IPS-15b (cell line): ENCODE data around the gene SLC6A5.
A peak's percentile ranks its signal among the peaks of the same experiment; 100 is the strongest.

Experiments used
- H3K27me3 ChIP-seq: one replicate; pipeline ENCODE4 v1.6.1; 2013; ENCODE audit warnings: low read length; ENCODE audit not compliant: control insufficient read depth, insufficient read depth
- H3K36me3 ChIP-seq: one replicate; pipeline ENCODE4 v1.6.1; 2013; ENCODE audit warnings: low read length; ENCODE audit not compliant: control insufficient read depth, insufficient read depth
- H3K4me1 ChIP-seq: one replicate; pipeline ENCODE4 v1.6.1; 2013; ENCODE audit warnings: mild to moderate bottlenecking, low read length; ENCODE audit not compliant: control insufficient read depth, insufficient read depth
- H3K4me3 ChIP-seq: one replicate; pipeline ENCODE4 v1.5.1; 2013; ENCODE audit warnings: low read depth, low read length
- H3K9ac ChIP-seq: one replicate; pipeline ENCODE4 v1.6.1; 2013; ENCODE audit warnings: low read depth, mild to moderate bottlenecking, low read length
- H3K9me3 ChIP-seq: one replicate; pipeline ENCODE4 v1.6.1; 2013; ENCODE audit warnings: mild to moderate bottlenecking, low read length; ENCODE audit not compliant: control insufficient read depth, insufficient read depth

SLC6A5 gene

GRCh38 chr11:20661445-20661844 lies 62.0 kb downstream of the SLC6A5 start:
- Histone ChIP-seq H3K27me3 (peaks cover 25% of the 10 kb centered on the region), H3K36me3 (no peaks in the 10 kb centered on the region), H3K9me3 (no peaks in the 10 kb centered on the region), H3K9ac (no peak overlapping the region), H3K4me1 (peaks cover 3% of the 10 kb centered on the region), H3K4me3 (no peak overlapping the region)

DNA sequence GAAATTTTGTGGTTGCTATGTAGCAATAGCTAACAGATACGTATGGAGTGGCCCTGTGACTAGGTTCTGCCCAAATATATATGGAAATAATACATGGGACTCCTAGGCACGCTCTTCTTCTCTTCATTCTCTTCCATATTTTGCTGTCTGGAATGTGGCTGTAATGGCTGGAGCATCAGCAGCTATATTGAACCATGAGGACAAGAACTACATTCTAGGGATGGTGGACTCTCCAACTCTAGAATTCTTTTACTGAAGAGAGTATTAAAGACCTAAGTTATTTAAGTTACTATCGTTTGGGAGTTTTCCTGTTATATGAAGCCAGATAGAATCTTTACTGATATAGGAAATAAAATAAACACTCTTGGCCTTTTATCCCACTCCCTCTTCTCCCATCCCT lies 62.4 kb downstream of the SLC6A5 start:
- no peak overlapping the region for H3K9ac ChIP-seq
- H3K4me3 ChIP-seq: no peak overlapping the region
- H3K9me3 ChIP-seq: no peaks in the 10 kb centered on the region
- H3K36me3 ChIP-seq: no peaks in the 10 kb centered on the region
- H3K4me1 ChIP-seq: peaks cover 3% of the 10 kb centered on the region
- peaks cover 29% of the 10 kb centered on the region for H3K27me3 ChIP-seq

GRCh38 chr11:20668131-20668809 lies 68.9 kb downstream of the SLC6A5 start:
- peak overlapping the region; percentile 69 for H3K4me3 ChIP-seq

GRCh38 chr11:20668844-20669819 lies 69.7 kb downstream of the SLC6A5 start, which contains the start of gene NELL1:
Gene NELL1, plus strand, starts transcription at chr11:20669586.
- Histone ChIP-seq H3K4me1 (peaks cover 19% of the 10 kb centered on the region), H3K9me3 (no peaks in the 10 kb centered on the region), H3K4me3 (peak within 1 kb of the TSS; percentile 69), H3K36me3 (no peaks in the 10 kb centered on the region), H3K9ac (no peak within 1 kb of the TSS), H3K27me3 (peaks cover 85% of the 10 kb centered on the region)

More at GRCh38 chr11:20668131-20668809, 68.9 kb downstream of the SLC6A5 start:
- peaks cover 19% of the 10 kb centered on the region for H3K4me1 ChIP-seq
- H3K27me3 ChIP-seq: peaks cover 87% of the 10 kb centered on the region
- no peaks in the 10 kb centered on the region for H3K9me3 ChIP-seq
- H3K9ac ChIP-seq: no peak overlapping the region
- H3K36me3 ChIP-seq: no peaks in the 10 kb centered on the region

GRCh38 chr11:20669820-20670684 lies 70.6 kb downstream of the SLC6A5 start:
- H3K36me3 ChIP-seq: no peaks in the 10 kb centered on the region
- H3K9ac ChIP-seq: no peak overlapping the region
- H3K27me3 ChIP-seq: peaks cover 83% of the 10 kb centered on the region
- H3K4me3 ChIP-seq: peak overlapping the region; percentile 64
- no peaks in the 10 kb centered on the region for H3K9me3 ChIP-seq
- H3K4me1 ChIP-seq: peaks cover 19% of the 10 kb centered on the region

- peaks cover 74% of the 10 kb centered on the region for H3K27me3 ChIP-seq
- H3K4me1 ChIP-seq: peaks cover 19% of the 10 kb centered on the region
- no peaks in the 10 kb centered on the region for H3K9me3 ChIP-seq
- H3K4me3 ChIP-seq: peak overlapping the region; percentile 64
- no peak overlapping the region for H3K9ac ChIP-seq
- no peaks in the 10 kb centered on the region for H3K36me3 ChIP-seq
These were observed 71.6 kb downstream of the SLC6A5 start for GRCh38 chr11:20670932-20671403.

GRCh38 chr11:20671856-20672546 lies 72.6 kb downstream of the SLC6A5 start:
- Histone ChIP-seq H3K4me1 (peaks cover 19% of the 10 kb centered on the region), H3K9me3 (no peaks in the 10 kb centered on the region), H3K27me3 (peaks cover 66% of the 10 kb centered on the region), H3K9ac (no peak overlapping the region), H3K4me3 (no peak overlapping the region), H3K36me3 (no peaks in the 10 kb centered on the region)

DNA sequence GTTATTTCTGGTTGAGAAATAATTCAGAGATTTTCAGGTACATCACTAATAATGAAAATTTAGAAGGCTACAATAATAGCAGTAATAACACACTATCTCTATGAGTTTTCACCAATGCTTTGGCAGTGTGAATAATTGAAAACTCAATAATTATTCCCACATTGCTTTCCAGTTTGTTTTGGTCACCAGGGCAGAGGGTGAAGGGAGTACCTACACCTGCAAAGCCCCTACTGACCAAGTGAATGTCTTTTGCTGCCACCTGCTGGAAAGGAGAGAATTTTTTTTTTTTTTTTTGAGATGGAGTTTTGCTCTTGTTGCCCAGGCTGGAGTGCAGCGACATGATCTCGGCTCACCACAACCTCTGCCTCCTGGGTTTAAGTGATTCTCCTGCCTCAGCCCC lies 73.2 kb downstream of the SLC6A5 start:
- Histone ChIP-seq H3K27me3 (peaks cover 60% of the 10 kb centered on the region), H3K36me3 (no peaks in the 10 kb centered on the region), H3K4me1 (peaks cover 19% of the 10 kb centered on the region), H3K9ac (no peak overlapping the region), H3K9me3 (no peaks in the 10 kb centered on the region), H3K4me3 (no peak overlapping the region)

DNA sequence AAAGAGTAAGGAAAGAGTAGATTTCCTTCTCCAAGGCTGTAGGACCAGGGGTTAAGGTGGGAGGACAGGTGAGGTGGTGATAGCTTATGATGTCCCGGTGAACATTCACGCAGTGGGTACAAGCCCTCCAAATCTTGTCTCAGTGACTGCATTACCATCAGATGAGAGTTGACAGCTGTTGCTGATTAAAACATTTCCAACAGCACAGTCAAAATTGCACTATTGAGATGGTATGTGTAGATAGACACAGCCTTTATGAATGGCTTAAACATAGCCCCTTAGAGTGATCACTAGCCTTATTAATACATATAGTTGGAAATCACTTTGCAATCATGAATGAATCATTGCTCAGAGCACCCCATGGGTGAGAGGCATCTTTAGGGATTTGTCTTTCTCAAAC lies 77.2 kb downstream of the SLC6A5 start:
- no peak overlapping the region for H3K9ac ChIP-seq

GRCh38 chr11:20688761-20689160 lies 89.4 kb downstream of the SLC6A5 start:
- Histone ChIP-seq H3K36me3 (no peaks in the 10 kb centered on the region), H3K4me1 (no peaks in the 10 kb centered on the region), H3K9ac (no peak overlapping the region), H3K4me3 (no peak overlapping the region), H3K27me3 (no peaks in the 10 kb centered on the region), H3K9me3 (no peaks in the 10 kb centered on the region)

More for the DNA sequence above, 77.2 kb downstream of the SLC6A5 start:
- no peaks in the 10 kb centered on the region for H3K36me3 ChIP-seq
- no peak overlapping the region for H3K4me3 ChIP-seq
- H3K9me3 ChIP-seq: no peaks in the 10 kb centered on the region
- peaks cover under 1% of the 10 kb centered on the region for H3K4me1 ChIP-seq
- peaks cover 21% of the 10 kb centered on the region for H3K27me3 ChIP-seq

DNA sequence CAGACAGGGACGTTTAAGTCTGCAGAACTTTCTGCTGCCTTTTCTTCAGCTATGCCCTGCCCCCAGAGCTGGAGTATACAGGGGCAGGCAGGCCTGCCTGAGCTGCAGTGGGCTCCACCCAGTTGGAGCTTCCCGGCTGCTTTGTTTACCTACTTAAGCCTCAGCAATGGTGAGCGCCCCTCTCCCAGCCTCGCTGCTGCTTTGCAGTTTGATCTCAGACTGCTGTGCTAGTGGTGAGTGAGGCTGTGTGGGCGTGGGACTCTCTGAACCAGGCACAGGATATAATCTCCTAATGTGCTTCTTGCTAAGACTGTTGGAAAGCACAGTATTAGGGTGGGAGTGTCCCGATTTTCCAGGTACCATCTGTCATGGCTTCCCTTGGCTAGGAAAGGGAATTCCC lies 108.5 kb downstream of the SLC6A5 start:
- Histone ChIP-seq H3K36me3 (no peaks in the 10 kb centered on the region), H3K9ac (no peak overlapping the region), H3K27me3 (no peaks in the 10 kb centered on the region), H3K4me1 (no peaks in the 10 kb centered on the region), H3K9me3 (no peaks in the 10 kb centered on the region), H3K4me3 (no peak overlapping the region)
